Activated CD8-positive, alpha-beta T cell treated with anti-CD3 and anti-CD28 coated beads for 36 hours (primary cell): ENCODE data around the gene PAQR8. TPM values are rescaled to one million over a fixed set of nuclear protein-coding genes. Genes with fewer than 3 reads are reported as not detected.
A peak's percentile ranks its signal among the peaks of the same experiment; 100 is the strongest.

Experiments
- ATAC-seq: fragments of 200-7000 bp; cut with Tn5 transposase; one replicate; pipeline ENCODE4 v1.10.0; 2021; ENCODE audit warnings: mild to moderate bottlenecking, moderate library complexity
- CTCF ChIA-PET: fragments of 350-600 bp; sonication (Branson Sonifier 250); formaldehyde crosslinking; loops from one replicate; lab custom pipeline; 2021; ENCODE audit warnings: antibody characterized with exemption; lab: Charles Lee
- POLR2A ChIA-PET: fragments of 350-600 bp; sonication (Branson Sonifier 250); formaldehyde crosslinking; loops from one replicate; lab custom pipeline; 2021; ENCODE audit warnings: antibody characterized with exemption; lab: Charles Lee
- DNase-seq: peaks from one replicate; pipeline ENCODE4 v3.0.0-alpha.2; 2020
- H3K27ac Mint-ChIP-seq: one replicate; pipeline ENCODE4 v1.8.0; 2021; ENCODE audit warnings: mild to moderate bottlenecking, mixed read lengths
- H3K27me3 Mint-ChIP-seq: one replicate; pipeline ENCODE4 v1.8.0; 2021; ENCODE audit warnings: mixed read lengths
- H3K36me3 Mint-ChIP-seq: one replicate; pipeline ENCODE4 v1.8.0; 2021; ENCODE audit warnings: low read depth, mixed read lengths
- H3K4me1 Mint-ChIP-seq: one replicate; pipeline ENCODE4 v1.8.0; 2021; ENCODE audit warnings: low read depth, mixed read lengths
- H3K4me3 Mint-ChIP-seq: one replicate; pipeline ENCODE4 v1.8.0; 2021; ENCODE audit warnings: mild to moderate bottlenecking, moderate library complexity, mixed read lengths
- H3K9me3 Mint-ChIP-seq: one replicate; pipeline ENCODE4 v1.8.0; 2021; ENCODE audit warnings: mixed read lengths
- intact Hi-C: fragments of 100-400 bp; cut with micrococcal nuclease; formaldehyde crosslinking; loops from one replicate; pipeline ENCODE4 v1.10.0; 2022
- total RNA-seq, 2 experiments: library from RNA; stranded (reverse); gene quantifications; one replicate each; pipeline ENCODE4 v1.2.3, GENCODE V29; 2021
- TF ChIP-seq, protein P1 (sequence below): fragments of 200-600 bp; IDR thresholded peaks from one replicate; pipeline ENCODE4 v1.8.0; 2022; ENCODE audit warnings: antibody characterized with exemption, mild to moderate bottlenecking

Gene PAQR8
- total RNA-seq, 2 experiments from 2014 or later, result 12.9 to 13.7 TPM

GRCh38 chr6:52393780-52394179 is 31.8 kb downstream of the PAQR8 start:
- ChIA-PET POLR2A (interaction anchor here (0.6 to 1.5 kb wide), 3 partner anchors 30 to 98 kb away, joined by 3 read pairs; partner anchors contain the start of gene PAQR8), CTCF (interaction anchor here (1.2 to 1.5 kb wide), 2 partner anchors 31 to 108 kb away, joined by 4 to 5 read pairs; partner anchors contain the start of gene PAQR8)
- Mint-ChIP-seq H3K36me3 (peaks cover 4% of the 10 kb centered on the region), H3K4me1 (peaks cover 95% of the 10 kb centered on the region), H3K27me3 (no peaks in the 10 kb centered on the region), H3K9me3 (peaks cover 2% of the 10 kb centered on the region), H3K27ac (peak overlapping the region; percentile 81), H3K4me3 (peak overlapping the region; percentile 25)
- ATAC-seq (peak; percentile 3), DNase-seq (no peak)
- intact Hi-C loops, result no loop called here
- TF ChIP-seq, protein P1, sequence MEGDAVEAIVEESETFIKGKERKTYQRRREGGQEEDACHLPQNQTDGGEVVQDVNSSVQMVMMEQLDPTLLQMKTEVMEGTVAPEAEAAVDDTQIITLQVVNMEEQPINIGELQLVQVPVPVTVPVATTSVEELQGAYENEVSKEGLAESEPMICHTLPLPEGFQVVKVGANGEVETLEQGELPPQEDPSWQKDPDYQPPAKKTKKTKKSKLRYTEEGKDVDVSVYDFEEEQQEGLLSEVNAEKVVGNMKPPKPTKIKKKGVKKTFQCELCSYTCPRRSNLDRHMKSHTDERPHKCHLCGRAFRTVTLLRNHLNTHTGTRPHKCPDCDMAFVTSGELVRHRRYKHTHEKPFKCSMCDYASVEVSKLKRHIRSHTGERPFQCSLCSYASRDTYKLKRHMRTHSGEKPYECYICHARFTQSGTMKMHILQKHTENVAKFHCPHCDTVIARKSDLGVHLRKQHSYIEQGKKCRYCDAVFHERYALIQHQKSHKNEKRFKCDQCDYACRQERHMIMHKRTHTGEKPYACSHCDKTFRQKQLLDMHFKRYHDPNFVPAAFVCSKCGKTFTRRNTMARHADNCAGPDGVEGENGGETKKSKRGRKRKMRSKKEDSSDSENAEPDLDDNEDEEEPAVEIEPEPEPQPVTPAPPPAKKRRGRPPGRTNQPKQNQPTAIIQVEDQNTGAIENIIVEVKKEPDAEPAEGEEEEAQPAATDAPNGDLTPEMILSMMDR, result no peak

DNA sequence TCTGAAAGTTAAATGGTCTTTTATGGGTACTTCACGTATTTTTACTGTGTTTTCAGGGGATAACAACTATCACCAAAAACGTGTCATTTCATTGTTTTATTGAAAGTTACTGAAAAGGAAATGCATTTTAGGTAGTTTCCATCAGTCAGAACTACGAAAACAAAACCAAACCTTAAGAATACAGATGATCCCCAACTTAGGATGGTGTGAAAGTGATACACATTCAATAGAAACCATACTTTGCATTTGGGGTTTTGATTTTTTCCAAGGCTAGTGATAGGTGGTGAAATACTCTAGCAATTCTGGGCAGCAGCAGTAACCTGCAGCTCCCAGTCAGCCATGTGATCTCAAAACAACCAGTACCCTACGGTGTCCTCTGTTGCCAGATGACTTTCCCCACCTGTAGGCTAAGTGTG is 32.3 kb downstream of the PAQR8 start:
- H3K36me3 Mint-ChIP-seq, result peaks cover 4% of the 10 kb centered on the region
- peak; percentile 60 for ATAC-seq
- peak overlapping the region; percentile 25 for H3K4me3 Mint-ChIP-seq
- peak; percentile 59 for DNase-seq
- H3K27ac Mint-ChIP-seq, result peak overlapping the region; percentile 81
- intact Hi-C loops, result no loop called here
- H3K9me3 Mint-ChIP-seq, result peaks cover 2% of the 10 kb centered on the region
- H3K27me3 Mint-ChIP-seq, result no peaks in the 10 kb centered on the region
- TF ChIP-seq, protein P1, result no peak
- POLR2A ChIA-PET, result interaction anchor here (0.6 to 1.5 kb wide), 3 partner anchors 30 to 99 kb away, joined by 3 read pairs; partner anchors contain the start of gene PAQR8
- CTCF ChIA-PET, result interaction anchor here (1.2 to 1.5 kb wide), 2 partner anchors 32 to 108 kb away, joined by 4 to 5 read pairs; partner anchors contain the start of gene PAQR8
- peaks cover 95% of the 10 kb centered on the region for H3K4me1 Mint-ChIP-seq

GRCh38 chr6:52395969-52396368 is 34.0 kb downstream of the PAQR8 start:
- no peaks in the 10 kb centered on the region for H3K27me3 Mint-ChIP-seq
- ChIA-PET POLR2A (interaction anchor here (0.6 to 2.5 kb wide), 3 partner anchors 8 to 111 kb away, joined by 3 to 24 read pairs (median 16); partner anchors contain the start of gene MCM3), CTCF (interaction anchor here (0.9 to 11.2 kb wide), 2 partner anchors 24 to 110 kb away, joined by 3 to 201 read pairs; partner anchors contain the start of gene MCM3)
- H3K4me3 Mint-ChIP-seq, result no peak overlapping the region
- H3K9me3 Mint-ChIP-seq, result peaks cover 2% of the 10 kb centered on the region
- TF ChIP-seq, protein P1, result no peak
- intact Hi-C loops, result loop anchor here (5.0 kb wide), 2 partner anchors 34 to 234 kb away; partner anchors contain the start of gene PAQR8
- peaks cover 95% of the 10 kb centered on the region for H3K4me1 Mint-ChIP-seq
- no peak for ATAC-seq
- DNase-seq, result no peak
- H3K27ac Mint-ChIP-seq, result peak overlapping the region; percentile 85
- peaks cover 4% of the 10 kb centered on the region for H3K36me3 Mint-ChIP-seq

DNA sequence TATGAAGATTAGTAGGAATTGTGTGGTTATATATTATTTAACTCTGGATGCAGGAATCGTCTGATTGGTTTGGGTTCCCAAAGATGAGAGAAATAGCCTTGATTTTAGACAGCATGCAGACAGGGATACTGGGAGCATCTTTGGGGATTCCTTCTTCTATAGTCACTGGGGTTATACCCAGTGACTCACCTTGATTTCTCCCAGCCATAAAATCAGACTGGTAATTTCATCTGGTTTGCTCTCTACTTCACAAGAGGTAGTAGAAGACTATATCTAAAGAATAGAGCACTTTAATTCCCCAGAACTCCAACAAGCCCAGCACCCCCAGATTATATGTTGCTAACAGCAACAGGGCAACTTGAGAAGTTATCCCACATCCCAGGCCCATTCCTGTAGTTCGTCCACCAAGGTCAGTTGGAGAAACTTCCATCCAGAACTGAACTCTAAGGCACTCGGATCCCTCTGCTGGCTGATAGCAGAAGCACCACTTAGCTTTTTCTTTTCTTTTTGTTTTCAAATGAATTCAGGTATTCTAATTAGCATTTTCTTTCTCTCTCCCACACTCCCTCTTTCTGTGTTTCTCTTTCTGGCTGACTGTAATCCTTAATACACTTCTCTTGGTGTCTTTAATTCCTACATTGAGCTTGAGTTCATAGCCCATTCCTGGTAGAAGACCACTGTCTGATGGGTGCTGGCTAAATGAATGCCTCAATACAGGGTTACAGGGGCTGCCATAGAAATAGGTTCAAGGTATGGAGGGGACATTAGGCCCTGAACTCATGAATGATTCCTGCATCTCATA is 37.8 kb downstream of the PAQR8 start:
- H3K4me3 Mint-ChIP-seq, result no peak overlapping the region
- TF ChIP-seq, protein P1, result peak; percentile 91
- intact Hi-C loops, result loop anchor here (2.0 to 5.0 kb wide), 3 partner anchors 37 to 237 kb away; partner anchors contain the start of gene PAQR8
- POLR2A ChIA-PET, result interaction anchor here (0.5 to 2.1 kb wide), 7 partner anchors 10 to 135 kb away, joined by 3 to 8 read pairs (median 4); no protein-coding TSS in a partner anchor
- no peaks in the 10 kb centered on the region for H3K27me3 Mint-ChIP-seq
- H3K4me1 Mint-ChIP-seq, result peaks cover 65% of the 10 kb centered on the region
- H3K27ac Mint-ChIP-seq, result peak overlapping the region; percentile 78
- H3K9me3 Mint-ChIP-seq, result peaks cover 2% of the 10 kb centered on the region
- DNase-seq (peak; percentile 57), ATAC-seq (peak; percentile 51)
- CTCF ChIA-PET, result interaction anchor here (0.6 to 11.2 kb wide), 29 partner anchors 9 to 264 kb away, joined by 3 to 201 read pairs (median 4); partner anchors contain the start of genes EFHC1, MCM3 and PAQR8
- peaks cover 23% of the 10 kb centered on the region for H3K36me3 Mint-ChIP-seq
